Measurements from ENCODE around the gene MERTK. TPM values are rescaled to one million over a fixed set of nuclear protein-coding genes. Genes with fewer than 3 reads are reported as not detected.
A peak's percentile ranks its signal among the peaks of the same experiment; 100 is the strongest.
"Not testable (repeated sequence)": the region's sequence is repeated elsewhere in the genome, so short reads cannot be mapped to it uniquely, and the experiment has no call there.

MERTK gene
- total RNA-seq: 11.1 TPM

DNA sequence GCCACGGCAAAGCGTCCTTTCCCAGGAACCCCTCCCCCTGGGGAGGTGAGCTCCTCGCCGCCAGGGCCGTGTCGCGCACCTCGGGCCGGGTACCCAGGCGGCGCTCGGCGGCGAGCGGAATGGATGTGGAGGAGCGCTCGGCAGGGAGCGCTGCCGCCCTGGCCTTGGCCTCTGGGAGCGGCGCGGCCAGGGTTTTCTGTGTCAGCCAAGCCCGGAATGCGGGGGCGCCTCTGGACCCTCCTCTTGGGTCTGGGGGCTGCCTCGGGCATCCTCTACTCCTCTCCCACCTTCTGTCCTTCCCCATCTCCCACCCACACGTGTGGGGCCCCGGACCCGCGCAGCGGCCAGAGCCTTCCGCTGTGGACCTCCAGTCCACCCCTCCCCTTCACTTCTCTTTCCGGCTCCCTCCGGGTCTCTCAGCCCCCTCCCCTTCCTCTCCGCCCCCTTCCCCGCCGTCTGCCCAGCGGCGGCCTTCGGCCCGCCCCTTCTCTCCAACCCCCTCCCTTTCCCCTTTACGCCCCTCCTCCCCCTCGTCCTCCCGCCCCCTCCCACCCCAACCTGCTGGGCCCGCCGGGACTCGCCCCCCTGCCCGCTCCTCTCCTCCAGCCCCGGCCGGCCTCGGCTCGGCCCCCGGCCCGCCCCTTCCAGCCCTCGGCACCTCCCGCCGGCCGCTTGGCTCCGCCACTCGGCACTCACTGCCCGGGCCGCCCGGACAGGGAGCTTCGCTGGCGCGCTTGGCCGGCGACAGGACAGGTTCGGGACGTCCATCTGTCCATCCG is at the start of gene MERTK:
MERTK (plus strand) TSS at position 684 of the 779 bp plus-strand sequence. CDS start 129 bp downstream, outside the sequence.
- no peaks in the 10 kb centered on the region for H3K36me3 ChIP-seq
- no peaks in the 10 kb centered on the region for H3K27me3 ChIP-seq
- H3K9me3 ChIP-seq: no peaks in the 10 kb centered on the region
- peak; percentile 63 to 93 for DNase-seq (ENCODE audit: low spot score in 2 of 2)
- H3K4me1 ChIP-seq: peaks cover 0 to 14% of the 10 kb centered on the region in 2 donors
- TF ChIP-seq, protein P1, sequence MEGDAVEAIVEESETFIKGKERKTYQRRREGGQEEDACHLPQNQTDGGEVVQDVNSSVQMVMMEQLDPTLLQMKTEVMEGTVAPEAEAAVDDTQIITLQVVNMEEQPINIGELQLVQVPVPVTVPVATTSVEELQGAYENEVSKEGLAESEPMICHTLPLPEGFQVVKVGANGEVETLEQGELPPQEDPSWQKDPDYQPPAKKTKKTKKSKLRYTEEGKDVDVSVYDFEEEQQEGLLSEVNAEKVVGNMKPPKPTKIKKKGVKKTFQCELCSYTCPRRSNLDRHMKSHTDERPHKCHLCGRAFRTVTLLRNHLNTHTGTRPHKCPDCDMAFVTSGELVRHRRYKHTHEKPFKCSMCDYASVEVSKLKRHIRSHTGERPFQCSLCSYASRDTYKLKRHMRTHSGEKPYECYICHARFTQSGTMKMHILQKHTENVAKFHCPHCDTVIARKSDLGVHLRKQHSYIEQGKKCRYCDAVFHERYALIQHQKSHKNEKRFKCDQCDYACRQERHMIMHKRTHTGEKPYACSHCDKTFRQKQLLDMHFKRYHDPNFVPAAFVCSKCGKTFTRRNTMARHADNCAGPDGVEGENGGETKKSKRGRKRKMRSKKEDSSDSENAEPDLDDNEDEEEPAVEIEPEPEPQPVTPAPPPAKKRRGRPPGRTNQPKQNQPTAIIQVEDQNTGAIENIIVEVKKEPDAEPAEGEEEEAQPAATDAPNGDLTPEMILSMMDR (IDR thresholded peaks at IDR 0.05): peak; percentile 69 to 90 (median 75)
- peak within 1 kb of the TSS; percentile 90 to 92 for H3K27ac ChIP-seq
- intact Hi-C loops (cut with DNase I): loop anchor here (1.0 to 10.0 kb wide), 6 partner anchors 49 to 357 kb away; partner anchors contain the start of gene ZC3H8
- H3K4me3 ChIP-seq: peak within 1 kb of the TSS; percentile 90 to 91

- H3K9me3 ChIP-seq; H3K27me3 ChIP-seq; H3K4me3 ChIP-seq; H3K4me1 ChIP-seq; H3K36me3 ChIP-seq; intact Hi-C loops (cut with DNase I); DNase-seq (ENCODE audit: low spot score in 2 of 2): not testable (repeated sequence)
- H3K27ac ChIP-seq: peak overlapping the region in 1 of 2 donors; percentile 16
- TF ChIP-seq, protein P1 (IDR thresholded peaks at IDR 0.05): peak; percentile 8 to 50 (median 36)
Observed at GRCh38 chr2:111850646-111851045, 47.8 kb upstream of the MERTK start.

- H3K36me3 ChIP-seq; H3K4me1 ChIP-seq; H3K4me3 ChIP-seq; H3K9me3 ChIP-seq; H3K27me3 ChIP-seq; intact Hi-C loops (cut with DNase I); DNase-seq (ENCODE audit: low spot score in 2 of 2): not testable (repeated sequence)
- peak overlapping the region; percentile 41 to 56 for H3K27ac ChIP-seq
Observed at GRCh38 chr2:111852544-111852943, 45.9 kb upstream of the MERTK start.

DNA sequence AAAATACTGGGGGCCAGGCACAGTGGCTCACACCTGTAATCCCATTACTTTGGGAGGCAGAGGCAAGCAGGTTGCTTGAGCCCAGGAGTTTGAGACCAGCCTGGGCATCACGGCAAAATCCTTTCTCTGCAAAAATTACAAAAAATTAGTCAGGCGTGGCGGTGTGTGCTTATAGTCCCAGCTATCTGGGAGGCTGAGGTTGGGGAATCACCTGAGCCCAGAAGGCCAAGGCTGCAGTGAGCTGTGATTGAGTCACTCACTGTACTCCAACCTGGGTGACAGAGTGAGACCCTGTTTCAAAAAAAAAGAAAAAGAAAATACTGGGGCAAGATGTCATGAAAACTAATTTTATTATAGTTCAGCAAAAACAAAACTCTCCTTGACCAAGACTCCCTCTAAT is 38.4 kb upstream of the MERTK start:
- peaks cover 5 to 12% of the 10 kb centered on the region in 2 donors for H3K36me3 ChIP-seq
- H3K27me3 ChIP-seq; DNase-seq (ENCODE audit: low spot score in 2 of 2); H3K4me1 ChIP-seq; H3K27ac ChIP-seq; intact Hi-C loops (cut with DNase I); H3K4me3 ChIP-seq; H3K9me3 ChIP-seq: not testable (repeated sequence)

DNA sequence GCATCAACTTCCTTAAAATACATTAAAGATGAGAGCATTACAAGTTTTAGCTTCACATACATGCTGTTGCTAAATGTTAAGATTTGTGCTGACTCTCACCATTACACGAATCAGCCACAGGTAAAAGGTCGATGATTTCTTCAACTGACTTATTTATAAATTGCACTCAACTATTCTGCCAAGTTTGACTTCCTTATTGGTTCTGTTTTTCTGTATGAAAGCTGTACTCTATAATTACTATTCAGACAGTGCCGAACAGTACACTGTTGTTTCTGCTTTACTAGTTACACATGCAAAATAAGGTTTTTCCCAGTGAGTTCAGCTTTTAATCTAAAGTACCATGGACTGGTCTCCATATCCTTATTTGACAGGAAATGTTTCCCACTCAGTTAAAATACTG is 33.3 kb upstream of the MERTK start:
- intact Hi-C loops (cut with DNase I); H3K27ac ChIP-seq; H3K27me3 ChIP-seq; H3K36me3 ChIP-seq; DNase-seq (ENCODE audit: low spot score in 2 of 2); H3K9me3 ChIP-seq; H3K4me3 ChIP-seq; H3K4me1 ChIP-seq: not testable (repeated sequence)

DNA sequence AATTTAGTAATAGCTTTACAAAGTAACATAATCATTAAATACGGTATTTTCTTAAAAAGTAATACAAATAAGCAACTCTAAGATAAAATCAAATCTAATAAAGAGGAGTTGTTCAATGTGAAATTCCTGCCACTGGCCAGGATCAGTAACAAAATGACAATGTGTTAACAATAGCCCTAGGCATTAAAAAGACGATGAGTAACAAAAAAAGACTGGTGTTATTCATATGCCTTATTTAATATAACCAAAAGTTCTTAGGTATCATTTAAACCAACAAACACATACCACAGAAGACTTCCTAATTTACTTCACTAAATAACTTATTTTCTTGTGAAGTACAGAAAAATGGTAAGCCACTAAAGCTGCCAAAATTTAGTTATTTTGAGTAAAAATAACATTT is 25.6 kb upstream of the MERTK start:
- H3K4me3 ChIP-seq; H3K27ac ChIP-seq; H3K4me1 ChIP-seq; intact Hi-C loops (cut with DNase I); H3K27me3 ChIP-seq; H3K9me3 ChIP-seq; DNase-seq (ENCODE audit: low spot score in 2 of 2): not testable (repeated sequence)
- peaks cover 0 to 12% of the 10 kb centered on the region in 2 donors for H3K36me3 ChIP-seq

DNA sequence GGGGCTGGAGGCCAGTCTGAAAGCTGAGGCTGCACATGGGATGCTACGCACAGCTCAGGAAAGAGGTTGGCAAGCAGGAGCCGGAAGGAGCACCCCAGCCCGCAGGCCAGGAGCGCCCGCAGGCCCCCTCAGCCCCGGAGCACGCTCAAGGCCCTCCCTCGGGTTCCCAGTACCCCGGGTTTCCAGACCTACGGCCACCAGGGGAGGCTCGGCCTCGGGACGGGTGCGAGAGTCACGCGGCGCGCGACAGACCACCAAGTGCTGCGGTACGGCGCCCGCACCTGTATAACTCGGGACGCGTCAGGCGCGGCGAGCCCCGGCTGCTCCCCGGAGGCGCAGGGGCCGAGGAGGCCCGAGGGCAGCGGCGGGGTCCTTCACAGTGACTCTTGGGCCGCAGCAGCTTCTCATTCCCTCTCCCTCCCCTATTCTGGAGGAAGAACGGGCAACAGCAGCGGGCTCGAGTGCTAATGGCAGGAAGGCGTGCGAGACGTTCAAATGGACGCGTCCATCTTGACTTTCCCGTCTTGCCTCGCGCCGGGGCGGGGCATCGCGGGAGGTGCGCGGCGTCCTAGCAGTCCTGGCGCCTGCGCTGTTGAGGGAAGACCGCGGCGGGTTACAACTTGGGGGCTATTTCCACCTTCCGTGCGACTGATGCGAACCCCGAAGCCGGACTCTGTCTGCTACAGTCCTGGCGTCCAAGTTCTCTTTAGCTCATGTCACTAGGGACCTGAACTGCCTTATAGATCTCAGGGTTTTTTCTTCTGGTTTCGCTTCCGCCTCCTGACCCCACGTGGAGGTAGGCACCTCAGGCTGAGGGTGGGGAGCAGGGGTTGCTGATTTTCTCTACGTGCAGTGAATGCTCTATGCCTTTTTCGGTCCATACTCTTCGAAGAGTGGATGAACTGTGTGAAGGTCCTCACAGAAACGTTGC is 14.5 kb upstream of the MERTK start, which contains the start of gene ANAPC1:
ANAPC1 (minus strand) TSS at position 533 of the 931 bp plus-strand sequence. CDS start 3,368 bp downstream, outside the sequence.
- intact Hi-C loops (cut with DNase I): no loop called here
- Histone ChIP-seq H3K27me3 (no peaks in the 10 kb centered on the region), H3K4me3 (peak within 1 kb of the TSS; percentile 99 to 100), H3K36me3 (peaks cover 0 to 4% of the 10 kb centered on the region in 2 donors), H3K4me1 (peaks cover 0 to 6% of the 10 kb centered on the region in 2 donors), H3K9me3 (no peaks in the 10 kb centered on the region), H3K27ac (peak within 1 kb of the TSS; percentile 72 to 78)
- TF ChIP-seq, protein P1 (IDR thresholded peaks at IDR 0.05): no peak
- peak in 1 of 2 donors; percentile 90 for DNase-seq (ENCODE audit: low spot score in 2 of 2)

Data from ascending aorta (tissue), 2 donors.